GM12878 (cell line): ENCODE results near the gene RGP1.

Experiments used
- EP300 ChIP-seq, 2 experiments: fragments of 150-350 bp in 1 of 2; IDR thresholded peaks; 2 replicates each; pipeline ENCODE4 v1.6.1; 2011 to 2012; ENCODE audit warnings: low read depth in 2 of 2, low read length in 2 of 2, borderline replicate concordance in 1 of 2, improper control_type of control experiment in 1 of 2, inconsistent platforms in 1 of 2; ENCODE audit not compliant: control insufficient read depth in 1 of 2
- FOS ChIP-seq: IDR thresholded peaks from 3 replicates; pipeline ENCODE4 v1.6.1; 2011; ENCODE audit warnings: borderline replicate concordance; ENCODE audit not compliant: insufficient read length; ENCODE audit errors: extremely low read depth
- POLR2A ChIP-seq: IDR thresholded peaks from 2 replicates; pipeline ENCODE4 v1.6.1; 2011; ENCODE audit warnings: low read depth, mild to moderate bottlenecking, low read length
- POLR2AphosphoS5 ChIP-seq: IDR thresholded peaks from 2 replicates; pipeline ENCODE4 v1.6.1; 2011; ENCODE audit warnings: mild to moderate bottlenecking, low read length, inconsistent platforms
- SIX5 ChIP-seq: IDR thresholded peaks from 2 replicates; pipeline ENCODE4 v1.6.1; 2011; ENCODE audit warnings: mild to moderate bottlenecking, low read depth, low read length, moderate library complexity; ENCODE audit not compliant: severe bottlenecking
- ZNF274 ChIP-seq: IDR thresholded peaks from one replicate; pipeline ENCODE4 v1.8.0; 2011; ENCODE audit not compliant: insufficient read length, insufficient read depth
- TF ChIP-seq, protein P1 (sequence below): fragments of 450-650 bp; formaldehyde crosslinking; IDR thresholded peaks from 2 replicates; pipeline ENCODE4 v1.4.0; 2022; ENCODE audit warnings: mild to moderate bottlenecking, moderate library complexity
- TF ChIP-seq, protein P2 (sequence below), 3 experiments: IDR thresholded peaks in 2 of 3; conservative IDR thresholded peaks in 1 of 3; 2 replicates each; pipeline ENCODE4 v1.5.1; 2011; ENCODE audit warnings: low read depth in 3 of 3, low read length in 3 of 3, mild to moderate bottlenecking in 3 of 3, control low read depth in 2 of 3, moderate library complexity in 2 of 3, inconsistent platforms in 1 of 3, mixed read lengths in 1 of 3; ENCODE audit not compliant: control insufficient read depth in 2 of 3, insufficient read depth in 1 of 3; ENCODE audit errors: extremely low read depth in 1 of 3
- TF ChIP-seq, protein P3 (sequence below): fragments of 150-350 bp; IDR thresholded peaks from 2 replicates; pipeline ENCODE4 v1.6.1; 2016; ENCODE audit warnings: low read depth, low read length
- TF ChIP-seq, protein P4 (sequence below): fragments of 450-650 bp; IDR thresholded peaks from 2 replicates; pipeline ENCODE4 v1.6.1; 2018; ENCODE audit warnings: borderline replicate concordance, mild to moderate bottlenecking; ENCODE audit not compliant: partially characterized antibody
- TF ChIP-seq, protein P5 (sequence below): IDR thresholded peaks from 2 replicates; pipeline ENCODE4 v1.6.1; 2012; ENCODE audit warnings: improper control_type of control experiment, low read depth, low read length; ENCODE audit not compliant: insufficient replicate concordance
- TF ChIP-seq, protein P6 (sequence below): IDR thresholded peaks from 2 replicates; pipeline ENCODE4 v1.6.1; 2012; ENCODE audit warnings: mild to moderate bottlenecking, low read depth, low read length

DNA sequence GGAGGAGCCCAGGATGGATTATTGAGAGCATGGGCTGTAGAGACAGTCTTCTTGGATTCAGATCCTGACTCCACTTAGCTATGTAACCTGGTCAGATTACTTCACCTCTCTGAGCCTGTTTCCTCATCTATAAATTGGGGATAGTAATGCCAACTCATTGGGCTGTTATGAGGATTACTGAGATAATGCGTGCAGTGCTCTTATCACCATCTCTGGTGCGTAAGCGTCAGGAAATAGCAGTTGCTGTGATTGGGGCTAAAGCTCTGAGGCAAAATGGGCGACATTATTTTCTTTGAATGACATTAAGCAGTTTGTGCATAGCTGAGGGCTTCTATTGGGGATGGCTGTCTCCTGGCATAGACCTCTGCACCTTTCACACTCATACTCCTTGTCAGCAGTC, 6.0 kb downstream of the RGP1 start:
- TF ChIP-seq SIX5 (no peak), FOS (no peak), EP300 (IDR thresholded peaks at IDR 0.05; ENCODE audit: borderline replicate concordance in 1 of 2, control insufficient read depth in 1 of 2, low read depth in 2 of 2, low read length in 2 of 2) (no peak), POLR2AphosphoS5 (no peak), POLR2A (no peak), ZNF274 (no peak)
- TF ChIP-seq, protein P1, sequence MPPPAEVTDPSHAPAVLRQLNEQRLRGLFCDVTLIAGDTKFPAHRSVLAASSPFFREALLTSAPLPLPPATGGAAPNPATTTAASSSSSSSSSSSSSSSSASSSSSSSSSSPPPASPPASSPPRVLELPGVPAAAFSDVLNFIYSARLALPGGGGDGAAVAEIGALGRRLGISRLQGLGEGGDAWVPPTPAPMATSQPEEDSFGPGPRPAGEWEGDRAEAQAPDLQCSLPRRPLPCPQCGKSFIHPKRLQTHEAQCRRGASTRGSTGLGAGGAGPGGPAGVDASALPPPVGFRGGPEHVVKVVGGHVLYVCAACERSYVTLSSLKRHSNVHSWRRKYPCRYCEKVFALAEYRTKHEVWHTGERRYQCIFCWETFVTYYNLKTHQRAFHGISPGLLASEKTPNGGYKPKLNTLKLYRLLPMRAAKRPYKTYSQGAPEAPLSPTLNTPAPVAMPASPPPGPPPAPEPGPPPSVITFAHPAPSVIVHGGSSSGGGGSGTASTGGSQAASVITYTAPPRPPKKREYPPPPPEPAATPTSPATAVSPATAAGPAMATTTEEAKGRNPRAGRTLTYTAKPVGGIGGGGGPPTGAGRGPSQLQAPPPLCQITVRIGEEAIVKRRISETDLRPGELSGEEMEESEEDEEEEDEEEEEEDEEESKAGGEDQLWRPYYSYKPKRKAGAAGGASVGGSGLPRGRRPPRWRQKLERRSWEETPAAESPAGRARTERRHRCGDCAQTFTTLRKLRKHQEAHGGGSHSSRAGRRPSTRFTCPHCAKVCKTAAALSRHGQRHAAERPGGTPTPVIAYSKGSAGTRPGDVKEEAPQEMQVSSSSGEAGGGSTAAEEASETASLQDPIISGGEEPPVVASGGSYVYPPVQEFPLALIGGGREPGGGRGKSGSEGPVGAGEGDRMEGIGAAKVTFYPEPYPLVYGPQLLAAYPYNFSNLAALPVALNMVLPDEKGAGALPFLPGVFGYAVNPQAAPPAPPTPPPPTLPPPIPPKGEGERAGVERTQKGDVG (CRISPR knock-in tag) = no peak
- TF ChIP-seq, protein P2, sequence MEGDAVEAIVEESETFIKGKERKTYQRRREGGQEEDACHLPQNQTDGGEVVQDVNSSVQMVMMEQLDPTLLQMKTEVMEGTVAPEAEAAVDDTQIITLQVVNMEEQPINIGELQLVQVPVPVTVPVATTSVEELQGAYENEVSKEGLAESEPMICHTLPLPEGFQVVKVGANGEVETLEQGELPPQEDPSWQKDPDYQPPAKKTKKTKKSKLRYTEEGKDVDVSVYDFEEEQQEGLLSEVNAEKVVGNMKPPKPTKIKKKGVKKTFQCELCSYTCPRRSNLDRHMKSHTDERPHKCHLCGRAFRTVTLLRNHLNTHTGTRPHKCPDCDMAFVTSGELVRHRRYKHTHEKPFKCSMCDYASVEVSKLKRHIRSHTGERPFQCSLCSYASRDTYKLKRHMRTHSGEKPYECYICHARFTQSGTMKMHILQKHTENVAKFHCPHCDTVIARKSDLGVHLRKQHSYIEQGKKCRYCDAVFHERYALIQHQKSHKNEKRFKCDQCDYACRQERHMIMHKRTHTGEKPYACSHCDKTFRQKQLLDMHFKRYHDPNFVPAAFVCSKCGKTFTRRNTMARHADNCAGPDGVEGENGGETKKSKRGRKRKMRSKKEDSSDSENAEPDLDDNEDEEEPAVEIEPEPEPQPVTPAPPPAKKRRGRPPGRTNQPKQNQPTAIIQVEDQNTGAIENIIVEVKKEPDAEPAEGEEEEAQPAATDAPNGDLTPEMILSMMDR (IDR thresholded peaks at IDR 0.05 in 2 of 3, conservative IDR thresholded peaks at IDR 0.05 in 1 of 3; ENCODE audit: control insufficient read depth in 2 of 3, extremely low read depth in 1 of 3, insufficient read depth in 1 of 3, low read depth in 3 of 3, low read length in 3 of 3) = no peak
- TF ChIP-seq, protein P3, sequence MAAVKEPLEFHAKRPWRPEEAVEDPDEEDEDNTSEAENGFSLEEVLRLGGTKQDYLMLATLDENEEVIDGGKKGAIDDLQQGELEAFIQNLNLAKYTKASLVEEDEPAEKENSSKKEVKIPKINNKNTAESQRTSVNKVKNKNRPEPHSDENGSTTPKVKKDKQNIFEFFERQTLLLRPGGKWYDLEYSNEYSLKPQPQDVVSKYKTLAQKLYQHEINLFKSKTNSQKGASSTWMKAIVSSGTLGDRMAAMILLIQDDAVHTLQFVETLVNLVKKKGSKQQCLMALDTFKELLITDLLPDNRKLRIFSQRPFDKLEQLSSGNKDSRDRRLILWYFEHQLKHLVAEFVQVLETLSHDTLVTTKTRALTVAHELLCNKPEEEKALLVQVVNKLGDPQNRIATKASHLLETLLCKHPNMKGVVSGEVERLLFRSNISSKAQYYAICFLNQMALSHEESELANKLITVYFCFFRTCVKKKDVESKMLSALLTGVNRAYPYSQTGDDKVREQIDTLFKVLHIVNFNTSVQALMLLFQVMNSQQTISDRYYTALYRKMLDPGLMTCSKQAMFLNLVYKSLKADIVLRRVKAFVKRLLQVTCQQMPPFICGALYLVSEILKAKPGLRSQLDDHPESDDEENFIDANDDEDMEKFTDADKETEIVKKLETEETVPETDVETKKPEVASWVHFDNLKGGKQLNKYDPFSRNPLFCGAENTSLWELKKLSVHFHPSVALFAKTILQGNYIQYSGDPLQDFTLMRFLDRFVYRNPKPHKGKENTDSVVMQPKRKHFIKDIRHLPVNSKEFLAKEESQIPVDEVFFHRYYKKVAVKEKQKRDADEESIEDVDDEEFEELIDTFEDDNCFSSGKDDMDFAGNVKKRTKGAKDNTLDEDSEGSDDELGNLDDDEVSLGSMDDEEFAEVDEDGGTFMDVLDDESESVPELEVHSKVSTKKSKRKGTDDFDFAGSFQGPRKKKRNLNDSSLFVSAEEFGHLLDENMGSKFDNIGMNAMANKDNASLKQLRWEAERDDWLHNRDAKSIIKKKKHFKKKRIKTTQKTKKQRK = no peak
- TF ChIP-seq, protein P4, sequence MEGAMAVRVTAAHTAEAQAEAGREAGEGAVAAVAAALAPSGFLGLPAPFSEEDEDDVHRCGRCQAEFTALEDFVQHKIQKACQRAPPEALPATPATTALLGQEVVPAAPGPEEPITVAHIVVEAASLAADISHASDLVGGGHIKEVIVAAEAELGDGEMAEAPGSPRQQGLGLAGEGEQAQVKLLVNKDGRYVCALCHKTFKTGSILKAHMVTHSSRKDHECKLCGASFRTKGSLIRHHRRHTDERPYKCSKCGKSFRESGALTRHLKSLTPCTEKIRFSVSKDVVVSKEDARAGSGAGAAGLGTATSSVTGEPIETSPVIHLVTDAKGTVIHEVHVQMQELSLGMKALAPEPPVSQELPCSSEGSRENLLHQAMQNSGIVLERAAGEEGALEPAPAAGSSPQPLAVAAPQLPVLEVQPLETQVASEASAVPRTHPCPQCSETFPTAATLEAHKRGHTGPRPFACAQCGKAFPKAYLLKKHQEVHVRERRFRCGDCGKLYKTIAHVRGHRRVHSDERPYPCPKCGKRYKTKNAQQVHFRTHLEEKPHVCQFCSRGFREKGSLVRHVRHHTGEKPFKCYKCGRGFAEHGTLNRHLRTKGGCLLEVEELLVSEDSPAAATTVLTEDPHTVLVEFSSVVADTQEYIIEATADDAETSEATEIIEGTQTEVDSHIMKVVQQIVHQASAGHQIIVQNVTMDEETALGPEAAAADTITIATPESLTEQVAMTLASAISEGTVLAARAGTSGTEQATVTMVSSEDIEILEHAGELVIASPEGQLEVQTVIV = no peak
- TF ChIP-seq, protein P5, sequence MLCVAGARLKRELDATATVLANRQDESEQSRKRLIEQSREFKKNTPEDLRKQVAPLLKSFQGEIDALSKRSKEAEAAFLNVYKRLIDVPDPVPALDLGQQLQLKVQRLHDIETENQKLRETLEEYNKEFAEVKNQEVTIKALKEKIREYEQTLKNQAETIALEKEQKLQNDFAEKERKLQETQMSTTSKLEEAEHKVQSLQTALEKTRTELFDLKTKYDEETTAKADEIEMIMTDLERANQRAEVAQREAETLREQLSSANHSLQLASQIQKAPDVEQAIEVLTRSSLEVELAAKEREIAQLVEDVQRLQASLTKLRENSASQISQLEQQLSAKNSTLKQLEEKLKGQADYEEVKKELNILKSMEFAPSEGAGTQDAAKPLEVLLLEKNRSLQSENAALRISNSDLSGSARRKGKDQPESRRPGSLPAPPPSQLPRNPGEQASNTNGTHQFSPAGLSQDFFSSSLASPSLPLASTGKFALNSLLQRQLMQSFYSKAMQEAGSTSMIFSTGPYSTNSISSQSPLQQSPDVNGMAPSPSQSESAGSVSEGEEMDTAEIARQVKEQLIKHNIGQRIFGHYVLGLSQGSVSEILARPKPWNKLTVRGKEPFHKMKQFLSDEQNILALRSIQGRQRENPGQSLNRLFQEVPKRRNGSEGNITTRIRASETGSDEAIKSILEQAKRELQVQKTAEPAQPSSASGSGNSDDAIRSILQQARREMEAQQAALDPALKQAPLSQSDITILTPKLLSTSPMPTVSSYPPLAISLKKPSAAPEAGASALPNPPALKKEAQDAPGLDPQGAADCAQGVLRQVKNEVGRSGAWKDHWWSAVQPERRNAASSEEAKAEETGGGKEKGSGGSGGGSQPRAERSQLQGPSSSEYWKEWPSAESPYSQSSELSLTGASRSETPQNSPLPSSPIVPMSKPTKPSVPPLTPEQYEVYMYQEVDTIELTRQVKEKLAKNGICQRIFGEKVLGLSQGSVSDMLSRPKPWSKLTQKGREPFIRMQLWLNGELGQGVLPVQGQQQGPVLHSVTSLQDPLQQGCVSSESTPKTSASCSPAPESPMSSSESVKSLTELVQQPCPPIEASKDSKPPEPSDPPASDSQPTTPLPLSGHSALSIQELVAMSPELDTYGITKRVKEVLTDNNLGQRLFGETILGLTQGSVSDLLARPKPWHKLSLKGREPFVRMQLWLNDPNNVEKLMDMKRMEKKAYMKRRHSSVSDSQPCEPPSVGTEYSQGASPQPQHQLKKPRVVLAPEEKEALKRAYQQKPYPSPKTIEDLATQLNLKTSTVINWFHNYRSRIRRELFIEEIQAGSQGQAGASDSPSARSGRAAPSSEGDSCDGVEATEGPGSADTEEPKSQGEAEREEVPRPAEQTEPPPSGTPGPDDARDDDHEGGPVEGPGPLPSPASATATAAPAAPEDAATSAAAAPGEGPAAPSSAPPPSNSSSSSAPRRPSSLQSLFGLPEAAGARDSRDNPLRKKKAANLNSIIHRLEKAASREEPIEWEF = no peak
- TF ChIP-seq, protein P6, sequence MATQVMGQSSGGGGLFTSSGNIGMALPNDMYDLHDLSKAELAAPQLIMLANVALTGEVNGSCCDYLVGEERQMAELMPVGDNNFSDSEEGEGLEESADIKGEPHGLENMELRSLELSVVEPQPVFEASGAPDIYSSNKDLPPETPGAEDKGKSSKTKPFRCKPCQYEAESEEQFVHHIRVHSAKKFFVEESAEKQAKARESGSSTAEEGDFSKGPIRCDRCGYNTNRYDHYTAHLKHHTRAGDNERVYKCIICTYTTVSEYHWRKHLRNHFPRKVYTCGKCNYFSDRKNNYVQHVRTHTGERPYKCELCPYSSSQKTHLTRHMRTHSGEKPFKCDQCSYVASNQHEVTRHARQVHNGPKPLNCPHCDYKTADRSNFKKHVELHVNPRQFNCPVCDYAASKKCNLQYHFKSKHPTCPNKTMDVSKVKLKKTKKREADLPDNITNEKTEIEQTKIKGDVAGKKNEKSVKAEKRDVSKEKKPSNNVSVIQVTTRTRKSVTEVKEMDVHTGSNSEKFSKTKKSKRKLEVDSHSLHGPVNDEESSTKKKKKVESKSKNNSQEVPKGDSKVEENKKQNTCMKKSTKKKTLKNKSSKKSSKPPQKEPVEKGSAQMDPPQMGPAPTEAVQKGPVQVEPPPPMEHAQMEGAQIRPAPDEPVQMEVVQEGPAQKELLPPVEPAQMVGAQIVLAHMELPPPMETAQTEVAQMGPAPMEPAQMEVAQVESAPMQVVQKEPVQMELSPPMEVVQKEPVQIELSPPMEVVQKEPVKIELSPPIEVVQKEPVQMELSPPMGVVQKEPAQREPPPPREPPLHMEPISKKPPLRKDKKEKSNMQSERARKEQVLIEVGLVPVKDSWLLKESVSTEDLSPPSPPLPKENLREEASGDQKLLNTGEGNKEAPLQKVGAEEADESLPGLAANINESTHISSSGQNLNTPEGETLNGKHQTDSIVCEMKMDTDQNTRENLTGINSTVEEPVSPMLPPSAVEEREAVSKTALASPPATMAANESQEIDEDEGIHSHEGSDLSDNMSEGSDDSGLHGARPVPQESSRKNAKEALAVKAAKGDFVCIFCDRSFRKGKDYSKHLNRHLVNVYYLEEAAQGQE = no peak
